ENCODE measurements around the gene SUSD4. TPM values are rescaled to one million over a fixed set of nuclear protein-coding genes. Genes with fewer than 3 reads are reported as not detected.

Gene SUSD4
- total RNA-seq, 1 donor from 2014 or later, result 16.7 TPM

- no peak for DNase-seq (ENCODE audit: low spot score in 2 of 2)
- no peak for FAIRE-seq
Observed at GRCh38 chr1:223331301-223331700, 32.7 kb downstream of the SUSD4 start.

GRCh38 chr1:223330466-223330865 lies 33.5 kb downstream of the SUSD4 start:
- FAIRE-seq, result no peak

GRCh38 chr1:223329664-223330415 lies 34.1 kb downstream of the SUSD4 start:
- FAIRE-seq (no peak), DNase-seq (ENCODE audit: low spot score in 2 of 2) (no peak)

More at GRCh38 chr1:223330466-223330865, 33.5 kb downstream of the SUSD4 start:
- no peak for DNase-seq (ENCODE audit: low spot score in 2 of 2)

- no peak for DNase-seq (ENCODE audit: low spot score in 2 of 2)
- no peak for FAIRE-seq
Observed at GRCh38 chr1:223329252-223329651, 34.7 kb downstream of the SUSD4 start.

GRCh38 chr1:223328566-223328965 lies 35.4 kb downstream of the SUSD4 start:
- no peak for DNase-seq (ENCODE audit: low spot score in 2 of 2)
- FAIRE-seq, result no peak

- DNase-seq (ENCODE audit: low spot score in 2 of 2) (no peak), FAIRE-seq (no peak)
Observed at GRCh38 chr1:223326776-223327175, 37.2 kb downstream of the SUSD4 start.

- DNase-seq (ENCODE audit: low spot score in 2 of 2), result no peak
- no peak for FAIRE-seq
Observed at GRCh38 chr1:223323491-223324484, 40.2 kb downstream of the SUSD4 start.

- FAIRE-seq, result no peak
- DNase-seq (ENCODE audit: low spot score in 2 of 2), result no peak
Observed at GRCh38 chr1:223322868-223323267, 41.1 kb downstream of the SUSD4 start.

- FAIRE-seq, result no peak
- no peak for DNase-seq (ENCODE audit: low spot score in 2 of 2)
Observed at GRCh38 chr1:223320959-223321358, 43.0 kb downstream of the SUSD4 start.

- FAIRE-seq (no peak), DNase-seq (ENCODE audit: low spot score in 2 of 2) (no peak)
Observed at GRCh38 chr1:223319905-223320580, 43.9 kb downstream of the SUSD4 start.

GRCh38 chr1:223319398-223319797 lies 44.6 kb downstream of the SUSD4 start:
- FAIRE-seq, result no peak
- DNase-seq (ENCODE audit: low spot score in 2 of 2), result no peak

GRCh38 chr1:223316082-223316481 lies 47.9 kb downstream of the SUSD4 start:
- DNase-seq (ENCODE audit: low spot score in 2 of 2) (no peak), FAIRE-seq (no peak)

- DNase-seq (ENCODE audit: low spot score in 2 of 2), result no peak
- FAIRE-seq, result no peak
Observed at GRCh38 chr1:223315665-223316064, 48.3 kb downstream of the SUSD4 start.

GRCh38 chr1:223313415-223313754 lies 50.6 kb downstream of the SUSD4 start:
- DNase-seq (ENCODE audit: low spot score in 2 of 2), result no peak
- no peak for FAIRE-seq

- FAIRE-seq (no peak), DNase-seq (ENCODE audit: low spot score in 2 of 2) (no peak)
Observed at GRCh38 chr1:223312705-223313414, 51.1 kb downstream of the SUSD4 start.

GRCh38 chr1:223312273-223312672 lies 51.7 kb downstream of the SUSD4 start:
- no peak for DNase-seq (ENCODE audit: low spot score in 2 of 2)
- no peak for FAIRE-seq

- FAIRE-seq (no peak), DNase-seq (ENCODE audit: low spot score in 2 of 2) (no peak)
Observed at GRCh38 chr1:223311826-223312225, 52.1 kb downstream of the SUSD4 start.

- DNase-seq (ENCODE audit: low spot score in 2 of 2) (no peak), FAIRE-seq (no peak)
Observed at GRCh38 chr1:223308136-223308535, 55.8 kb downstream of the SUSD4 start.

GRCh38 chr1:223307544-223307943 lies 56.4 kb downstream of the SUSD4 start:
- no peak for DNase-seq (ENCODE audit: low spot score in 2 of 2)
- FAIRE-seq, result no peak

GRCh38 chr1:223304931-223305330 lies 59.0 kb downstream of the SUSD4 start:
- no peak for DNase-seq (ENCODE audit: low spot score in 2 of 2)
- no peak for FAIRE-seq

Measured in frontal cortex (tissue), 4 donors.